Coronary artery (tissue), 2 donors: ENCODE data around the gene NSG2.
"Not testable (repeated sequence)": the region's sequence is repeated elsewhere in the genome, so short reads cannot be mapped to it uniquely, and the experiment has no call there.

Source experiments
- DNase-seq: peaks from one replicate; pipeline ENCODE4 v3.0.0-alpha.2; 2017; ENCODE audit warnings: low spot score
- H3K27ac ChIP-seq, 2 donors: fragments of 200-600 bp; sonication (generic); one replicate each; pipeline ENCODE4 v1.5.1; 2016 to 2019
- H3K4me3 ChIP-seq: fragments of 200-600 bp; sonication (generic); 2 replicates; pipeline ENCODE4 v1.5.1; 2016; ENCODE audit warnings: mild to moderate bottlenecking, moderate library complexity
- CTCF ChIP-seq: fragments of 200-600 bp; sonication (generic); IDR thresholded peaks from one replicate; pipeline ENCODE4 v1.5.1; 2019; ENCODE audit warnings: antibody characterized with exemption

NSG2 gene

GRCh38 chr5:174011441-174011840 is 34.1 kb upstream of the NSG2 start:
- TF ChIP-seq CTCF, result no peak
- no peak for DNase-seq
- Histone ChIP-seq H3K27ac (no peak overlapping the region), H3K4me3 (no peak overlapping the region)

- H3K27ac ChIP-seq, DNase-seq, H3K4me3 ChIP-seq: not testable (repeated sequence)
Measured at GRCh38 chr5:174020069-174020927, 25.2 kb upstream of the NSG2 start.

GRCh38 chr5:174020928-174021304 is 24.6 kb upstream of the NSG2 start:
- Histone ChIP-seq H3K27ac (no peak overlapping the region), H3K4me3 (no peak overlapping the region)
- no peak for TF ChIP-seq CTCF
- DNase-seq, result no peak

GRCh38 chr5:174022384-174023095 is 23.0 kb upstream of the NSG2 start:
- H3K27ac ChIP-seq, result no peak overlapping the region
- TF ChIP-seq CTCF, result no peak
- H3K4me3 ChIP-seq, result no peak overlapping the region
- no peak for DNase-seq

GRCh38 chr5:174030286-174030685 is 15.2 kb upstream of the NSG2 start:
- no peak overlapping the region for H3K4me3 ChIP-seq
- TF ChIP-seq CTCF, result no peak
- DNase-seq, result no peak
- no peak overlapping the region for H3K27ac ChIP-seq

GRCh38 chr5:174044466-174045254 is 846 bp upstream of the NSG2 start:
- H3K4me3 ChIP-seq, result no peak overlapping the region

More at GRCh38 chr5:174044466-174045254, 846 bp upstream of the NSG2 start:
- no peak for TF ChIP-seq CTCF
- no peak for DNase-seq
- H3K27ac ChIP-seq, result no peak overlapping the region
